Measurements from ENCODE around the gene SLC41A3. TPM values are rescaled to one million over a fixed set of nuclear protein-coding genes. Genes with fewer than 3 reads are reported as not detected.

The SLC41A3 gene
- total and polyA plus RNA-seq, 2 of the 4 experiments (the other 2 are of a cell fraction) = 30.5 to 43.5 TPM

DNA sequence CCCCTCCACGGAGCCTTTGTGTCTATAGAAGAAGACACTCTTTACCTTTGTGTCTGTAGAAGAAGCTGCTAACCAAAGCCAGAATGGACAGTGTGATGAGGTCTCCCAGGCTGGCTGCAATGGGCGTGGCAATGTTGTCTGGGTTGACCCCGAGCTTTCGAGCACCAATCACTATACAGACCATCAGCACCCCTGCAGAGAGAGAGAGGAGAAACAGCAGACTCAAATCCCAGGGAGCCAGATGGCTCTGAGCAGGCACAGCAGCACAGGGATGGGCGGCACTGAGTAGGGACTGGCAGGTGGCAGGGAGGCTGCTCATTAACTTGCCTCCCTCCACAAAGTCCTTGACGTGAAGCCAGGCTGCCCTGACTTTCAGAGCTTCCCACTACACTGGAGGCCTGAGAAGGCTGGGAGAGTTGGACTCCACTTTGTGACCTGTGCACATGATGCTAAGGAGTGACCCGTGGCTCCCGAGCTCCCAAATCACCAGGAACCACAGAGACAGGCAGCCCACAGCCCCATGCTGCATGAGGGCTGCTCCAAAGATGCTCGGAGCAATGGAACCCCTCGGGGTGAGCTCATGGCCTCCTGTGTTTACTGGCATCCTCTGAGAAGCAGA lies 61.1 kb downstream of the SLC41A3 start:
- Histone ChIP-seq H2AK9ac (replicated peaks; ENCODE audit: low read depth, low read length, poor library complexity) (no peak overlapping the region), H2AFZ (replicated peaks; ENCODE audit: low read length, poor library complexity) (no peak overlapping the region), H3K4ac (ENCODE audit: low read depth, low read length) (no peak overlapping the region), H4K5ac (ENCODE audit: low read depth, low read length) (no peak overlapping the region), H3K4me1 (ENCODE audit: control insufficient read depth, insufficient read depth, low read length) (peaks cover 2% of the 10 kb centered on the region; the same call in 1 of the 2 replicates), H3K14ac (replicated peaks; ENCODE audit: low read depth, low read length) (no peak overlapping the region), H3K4me3 (ENCODE audit: insufficient read depth, low read depth, low read length) (no peak overlapping the region), H2BK120ac (ENCODE audit: low read depth, low read length) (no peak overlapping the region), H2AK5ac (ENCODE audit: low read depth, low read length) (no peak overlapping the region), H3K79me1 (ENCODE audit: low read depth in 1 of 2, low read length in 2 of 2) (no peaks in the 10 kb centered on the region), H2BK20ac (ENCODE audit: low read depth, low read length) (no peak overlapping the region), H3K23ac (ENCODE audit: low read depth, low read length) (no peak overlapping the region), H3K36me3 (ENCODE audit: control insufficient read depth, insufficient read depth, low read length) (no peaks in the 10 kb centered on the region; the same call in 1 of the 2 replicates), H3K9ac (ENCODE audit: low read depth, low read length) (no peak overlapping the region), H3K4me2 (ENCODE audit: low read depth, low read length) (no peak overlapping the region), H2BK15ac (ENCODE audit: low read depth, low read length) (no peak overlapping the region), H3K9me3 (ENCODE audit: control insufficient read depth, insufficient read depth, low read length) (no peaks in the 10 kb centered on the region), H3K9me1 (ENCODE audit: insufficient read depth, low read length) (no peaks in the 10 kb centered on the region), H2BK5ac (ENCODE audit: low read depth, low read length, poor library complexity, severe bottlenecking) (no peak overlapping the region), H3K56ac (ENCODE audit: extremely low read depth, insufficient read depth, low read length) (no peak overlapping the region), H3K18ac (ENCODE audit: low read depth, low read length) (no peak overlapping the region), H4K20me1 (ENCODE audit: insufficient read depth, low read length) (no peaks in the 10 kb centered on the region), H4K91ac (ENCODE audit: insufficient read depth, low read depth, low read length) (no peak overlapping the region), H3K27ac (ENCODE audit: insufficient read depth, low read length) (no peak overlapping the region), H4K8ac (ENCODE audit: low read depth in 2 of 2, low read length in 2 of 2) (no peak overlapping the region), H3K27me3 (ENCODE audit: control insufficient read depth, insufficient read depth, low read length) (no peaks in the 10 kb centered on the region)
- in situ Hi-C loops (cut with MboI; ENCODE audit: low sequenced_read_pairs) = no loop called here
- ChIA-PET POLR2A (ENCODE audit: unreplicated experiment) (no interaction called here), CTCF (no interaction called here)
- no CpG with 5 or more reads among the region's 10 CpGs for WGBS, 2 experiments (ENCODE audit: extremely low coverage in 2 of 2, insufficient read length in 1 of 2)
- TF ChIP-seq RFX5 (IDR thresholded peaks at IDR 0.05; ENCODE audit: low read depth, low read length) = no peak
- TF ChIP-seq NFE2L2 (IDR thresholded peaks at IDR 0.05; ENCODE audit: low read depth, low read length) = no peak
- no peak for ATAC-seq (ENCODE audit: low read depth)
- dilution Hi-C loops (cut with HindIII; ENCODE audit: low sequenced_read_pairs, unreplicated experiment) = no loop called here
- intact Hi-C loops (cut with micrococcal nuclease) = no loop called here
- no peak for DNase-seq
- no TSS peak for BruUV-seq (replicated peaks)

All from IMR-90 (cell line).